Hepatic stellate cell (primary cell): ENCODE measurements around the gene IL17B.

Experiments used
- DNase-seq: peaks from one replicate; pipeline ENCODE4 v3.0.0; 2011; ENCODE audit warnings: low spot score

IL17B gene

GRCh38 chr5:149376711-149377447 is 2.2 kb downstream of the IL17B start:
- DNase-seq = no peak

DNA sequence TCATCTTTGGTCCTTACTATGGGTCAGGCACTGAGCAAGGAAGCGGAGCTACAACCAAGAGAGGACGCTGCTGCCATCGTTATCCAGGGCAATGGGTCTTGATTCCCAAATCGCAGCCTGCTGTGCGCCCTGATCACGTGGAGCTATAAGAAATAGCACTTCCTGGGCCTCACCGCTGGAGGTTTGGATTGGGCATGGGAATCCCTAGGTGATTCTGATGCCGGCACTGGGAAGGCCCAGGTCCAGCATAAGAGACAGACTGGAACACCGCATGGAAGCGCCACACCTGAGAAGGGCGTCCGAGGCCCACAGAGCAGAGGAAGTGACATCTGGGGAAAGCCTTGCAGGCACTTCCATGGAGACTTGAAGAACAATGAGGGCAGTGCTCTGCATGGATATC is 3.0 kb downstream of the IL17B start:
- no peak for DNase-seq

DNA sequence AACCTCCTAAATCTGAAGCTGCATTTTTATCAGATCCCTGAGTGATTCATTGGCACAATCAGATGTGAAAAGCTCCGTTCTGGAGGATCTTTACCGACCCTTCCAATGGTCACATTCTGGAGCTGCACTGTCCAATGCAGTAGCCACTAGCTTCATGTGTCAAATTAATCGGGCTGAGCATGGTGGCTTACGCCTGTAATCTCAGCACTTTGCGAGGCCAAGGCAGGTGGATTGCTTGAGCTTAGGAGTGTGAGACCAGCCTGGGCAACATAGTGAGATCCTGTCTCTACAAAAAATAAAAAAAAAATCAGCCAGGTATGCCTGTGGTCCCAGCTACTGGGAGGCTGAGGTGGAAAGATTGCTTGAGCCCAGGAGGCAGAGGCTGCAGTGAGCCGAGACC is 3.7 kb downstream of the IL17B start:
- DNase-seq = no peak

DNA sequence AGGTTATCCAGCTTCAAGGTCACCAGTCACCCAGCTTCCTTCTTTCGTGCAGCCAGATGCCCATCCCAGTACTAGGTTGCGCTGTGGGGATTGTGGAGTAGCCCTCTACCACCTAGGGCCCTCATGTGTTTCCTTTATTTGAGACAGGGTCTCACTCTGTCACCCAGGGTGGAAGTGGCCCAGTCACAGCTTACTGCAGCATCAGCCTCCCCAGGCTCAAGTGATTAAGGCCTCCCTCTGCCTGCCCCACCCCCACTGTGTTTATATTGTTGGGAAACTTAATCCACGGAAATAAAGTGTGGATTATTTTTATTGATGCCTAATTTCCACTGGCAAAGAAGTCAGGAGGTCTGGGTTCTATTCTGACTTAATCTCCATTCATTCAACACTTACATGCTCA is 4.3 kb downstream of the IL17B start:
- no peak for DNase-seq

- DNase-seq = no peak
These were observed 4.8 kb downstream of the IL17B start for GRCh38 chr5:149374303-149374702.

- no peak for DNase-seq
These were observed 6.2 kb downstream of the IL17B start for GRCh38 chr5:149372932-149373331.

- DNase-seq = no peak
These were observed 6.9 kb downstream of the IL17B start for GRCh38 chr5:149372076-149372795.

GRCh38 chr5:149371296-149371962 is 7.7 kb downstream of the IL17B start:
- DNase-seq = peak; percentile 73

DNA sequence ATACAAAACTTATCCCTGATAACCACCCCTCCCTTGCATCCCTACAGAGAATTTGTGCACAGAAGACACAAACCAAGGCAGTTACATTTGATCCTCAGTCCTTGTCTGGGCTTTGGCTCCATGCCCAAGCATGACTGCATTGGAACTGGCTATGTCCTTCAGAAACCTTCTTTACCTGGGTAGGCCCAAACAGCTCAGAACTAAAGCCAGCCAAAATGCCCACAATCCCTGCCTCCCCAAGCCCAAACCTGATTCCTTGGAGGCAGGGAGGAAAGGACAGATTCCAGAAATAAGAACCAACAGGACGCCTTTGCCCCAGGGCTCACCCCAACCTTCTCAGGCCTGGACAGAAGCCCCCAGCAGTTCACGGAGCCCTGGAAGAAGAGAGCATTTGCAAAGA is 8.2 kb downstream of the IL17B start:
- DNase-seq = no peak

- no peak for DNase-seq
These were observed 11.0 kb downstream of the IL17B start for GRCh38 chr5:149367972-149368645.

GRCh38 chr5:149367249-149367971 is 11.7 kb downstream of the IL17B start:
- peak; percentile 93 for DNase-seq

DNA sequence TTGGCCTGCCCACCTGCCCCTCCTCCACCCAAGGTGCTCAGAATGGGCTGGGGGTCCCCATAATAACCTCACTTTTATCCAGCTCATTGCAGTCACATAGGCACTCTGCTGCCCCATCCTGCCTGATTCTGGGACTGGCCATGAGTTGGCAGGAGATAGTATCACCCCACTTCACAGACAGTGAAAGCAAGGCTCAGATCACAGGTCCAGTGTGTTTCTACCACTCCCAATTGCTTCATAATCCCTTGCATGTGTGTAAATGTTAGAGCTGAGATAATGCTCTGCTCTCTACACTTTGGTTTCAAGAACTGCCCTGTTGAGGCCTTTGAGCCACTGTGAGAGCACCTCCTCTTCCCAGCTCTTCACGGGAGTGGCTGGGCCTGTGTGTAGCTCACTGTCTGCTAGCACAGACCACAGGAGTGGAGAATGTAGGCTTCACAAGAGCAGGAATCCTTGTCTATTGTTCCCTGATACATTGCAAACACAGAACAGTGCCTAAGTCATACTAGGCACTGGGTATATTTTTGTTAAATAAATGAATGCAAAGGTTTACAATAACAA is 12.8 kb downstream of the IL17B start:
- no peak for DNase-seq

GRCh38 chr5:149365418-149365817 is 13.7 kb downstream of the IL17B start:
- no peak for DNase-seq

GRCh38 chr5:149364719-149365118 is 14.4 kb downstream of the IL17B start:
- DNase-seq = no peak

DNA sequence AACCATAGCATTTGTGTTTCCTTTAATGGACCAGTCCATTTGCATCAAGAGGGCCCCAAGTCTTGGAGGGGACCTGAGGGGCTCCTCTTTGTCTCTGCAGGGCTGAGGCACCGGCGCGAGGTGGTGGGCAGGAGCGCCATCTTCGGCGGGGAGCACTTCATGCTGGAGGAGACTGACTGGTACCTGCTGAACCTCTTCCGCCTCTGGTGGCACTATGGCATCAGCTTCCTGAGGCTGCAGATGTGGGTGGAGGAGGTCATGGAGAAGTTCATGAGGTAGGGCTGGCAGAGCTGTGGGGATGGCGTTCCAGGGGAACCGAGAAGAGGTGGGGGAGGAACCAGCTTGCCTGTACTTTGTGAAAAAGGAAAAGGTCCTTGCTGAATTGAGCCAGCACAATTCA is 15.2 kb downstream of the IL17B start:
- DNase-seq = no peak

- no peak for DNase-seq
These were observed 15.7 kb downstream of the IL17B start for GRCh38 chr5:149363358-149363757.

- DNase-seq = no peak
These were observed 16.6 kb downstream of the IL17B start for GRCh38 chr5:149362541-149362940.

- DNase-seq = no peak
These were observed 18.8 kb downstream of the IL17B start for GRCh38 chr5:149360272-149360671.

- no peak for DNase-seq
These were observed 20.1 kb downstream of the IL17B start for GRCh38 chr5:149358868-149359495.

DNA sequence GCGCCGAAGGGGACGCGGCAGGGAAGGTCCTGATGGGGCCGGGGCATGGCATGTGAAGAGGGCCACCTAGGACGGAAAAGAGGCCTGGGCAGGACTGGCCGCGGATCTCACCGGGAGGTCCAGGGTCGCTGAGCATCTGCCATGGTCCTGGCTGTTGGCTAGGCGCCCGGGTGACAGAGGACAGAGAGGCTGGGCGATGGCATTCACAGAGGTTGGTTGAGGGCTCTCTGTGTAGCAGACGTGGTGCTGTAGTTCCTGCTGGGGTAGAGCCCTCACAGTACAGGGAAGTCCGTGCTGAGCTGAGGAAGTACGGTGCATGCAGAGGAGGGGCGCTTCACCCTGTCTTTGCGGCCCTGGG is 20.8 kb downstream of the IL17B start:
- no peak for DNase-seq
